Natural killer cell treated with Interleukin-12 subunit alpha and Interleukin-12 subunit beta and Interleukin-15 and Interleukin-18, amount 100 ng/mL, for 72 hours (primary cell): ENCODE measurements around the gene FAM120B. TPM values are rescaled to one million over a fixed set of nuclear protein-coding genes. Genes with fewer than 3 reads are reported as not detected.
A peak's percentile ranks its signal among the peaks of the same experiment; 100 is the strongest.

ENCODE experiments used
- ATAC-seq, 2 donors: fragments of 150-1000 bp; cut with Tn5 transposase in 1 of 2; sonication (Bioruptor Pico), chemical (Tn5 transposase) in 1 of 2; 2 replicates each; pipeline ENCODE4 v1.10.0; 2021
- DNase-seq: peaks from one replicate; pipeline ENCODE4 v3.0.0; 2022; ENCODE audit warnings: low spot score
- H3K27ac Mint-ChIP-seq, 2 donors: 1 replicate in 1 of 2; 2 replicates in 1 of 2; pipeline ENCODE4 v1.8.0; 2022; ENCODE audit warnings: mixed read lengths in 2 of 2, mild to moderate bottlenecking in 1 of 2, moderate library complexity in 1 of 2
- H3K27me3 Mint-ChIP-seq, 2 donors: 1 replicate in 1 of 2; 2 replicates in 1 of 2; pipeline ENCODE4 v1.8.0; 2022; ENCODE audit warnings: mixed read lengths in 2 of 2
- H3K36me3 Mint-ChIP-seq: one replicate; pipeline ENCODE4 v1.8.0; 2022; ENCODE audit warnings: mixed read lengths
- H3K4me1 Mint-ChIP-seq, 2 donors: 1 replicate in 1 of 2; 2 replicates in 1 of 2; pipeline ENCODE4 v1.8.0; 2022; ENCODE audit warnings: low read depth in 2 of 2, mixed read lengths in 2 of 2, mild to moderate bottlenecking in 1 of 2
- H3K4me3 Mint-ChIP-seq: one replicate; pipeline ENCODE4 v1.8.0; 2022; ENCODE audit warnings: mixed read lengths
- H3K9me3 Mint-ChIP-seq: 2 replicates; pipeline ENCODE4 v1.8.0; 2022; ENCODE audit warnings: mixed read lengths
- total RNA-seq, 2 donors: library from RNA; stranded (reverse); gene quantifications; one replicate each; pipeline ENCODE4 v1.2.3, GENCODE V29; 2022

FAM120B gene
- total RNA-seq, 2 donors from 2014 or later, result 19.9 to 28.0 TPM

- Mint-ChIP-seq H3K4me1 (peaks cover 14 to 17% of the 10 kb centered on the region in 2 donors), H3K27ac (no peak overlapping the region), H3K27me3 (peaks cover 20 to 27% of the 10 kb centered on the region in 2 donors), H3K4me3 (no peak overlapping the region), H3K36me3 (peaks cover 4% of the 10 kb centered on the region), H3K9me3 (no peaks in the 10 kb centered on the region)
- no peak for DNase-seq
- no peak for ATAC-seq
These were observed 20.2 kb upstream of the FAM120B start for GRCh38 chr6:170286246-170286933.

GRCh38 chr6:170286934-170287265 is 19.7 kb upstream of the FAM120B start:
- no peak overlapping the region for H3K4me3 Mint-ChIP-seq
- peaks cover 4% of the 10 kb centered on the region for H3K36me3 Mint-ChIP-seq
- H3K27me3 Mint-ChIP-seq, result peaks cover 22 to 31% of the 10 kb centered on the region in 2 donors
- peaks cover 17 to 21% of the 10 kb centered on the region in 2 donors for H3K4me1 Mint-ChIP-seq
- ATAC-seq (no peak), DNase-seq (no peak)
- no peak overlapping the region for H3K27ac Mint-ChIP-seq
- no peaks in the 10 kb centered on the region for H3K9me3 Mint-ChIP-seq

- no peak for ATAC-seq
- H3K27ac Mint-ChIP-seq, result no peak overlapping the region
- no peaks in the 10 kb centered on the region for H3K9me3 Mint-ChIP-seq
- H3K36me3 Mint-ChIP-seq, result peaks cover 4% of the 10 kb centered on the region
- DNase-seq, result no peak
- H3K4me1 Mint-ChIP-seq, result peaks cover 23 to 26% of the 10 kb centered on the region in 2 donors
- H3K27me3 Mint-ChIP-seq, result peaks cover 28 to 37% of the 10 kb centered on the region in 2 donors
- H3K4me3 Mint-ChIP-seq, result no peak overlapping the region
These were observed 19.1 kb upstream of the FAM120B start for GRCh38 chr6:170287371-170287876.

- no peaks in the 10 kb centered on the region for H3K9me3 Mint-ChIP-seq
- H3K27ac Mint-ChIP-seq, result no peak overlapping the region
- no peak for DNase-seq
- peak overlapping the region; percentile 86 for H3K4me3 Mint-ChIP-seq
- peaks cover 23 to 27% of the 10 kb centered on the region in 2 donors for H3K4me1 Mint-ChIP-seq
- peaks cover 4% of the 10 kb centered on the region for H3K36me3 Mint-ChIP-seq
- ATAC-seq, result no peak
- peaks cover 30 to 41% of the 10 kb centered on the region in 2 donors for H3K27me3 Mint-ChIP-seq
These were observed 18.4 kb upstream of the FAM120B start for GRCh38 chr6:170288091-170288631.

- Mint-ChIP-seq H3K27me3 (peaks cover 35 to 48% of the 10 kb centered on the region in 2 donors), H3K27ac (no peak overlapping the region)
- ATAC-seq, result no peak
These were observed 17.7 kb upstream of the FAM120B start for GRCh38 chr6:170288852-170289179.

GRCh38 chr6:170289180-170289931 is 17.2 kb upstream of the FAM120B start:
- peak; percentile 14 to 37 for ATAC-seq
- DNase-seq, result no peak
- Mint-ChIP-seq H3K4me1 (peaks cover 29 to 33% of the 10 kb centered on the region in 2 donors), H3K36me3 (peaks cover 4% of the 10 kb centered on the region), H3K27ac (no peak overlapping the region), H3K9me3 (no peaks in the 10 kb centered on the region), H3K4me3 (peak overlapping the region; percentile 86), H3K27me3 (peaks cover 40 to 53% of the 10 kb centered on the region in 2 donors)

More at GRCh38 chr6:170288852-170289179, 17.7 kb upstream of the FAM120B start:
- Mint-ChIP-seq H3K4me1 (peaks cover 26 to 29% of the 10 kb centered on the region in 2 donors), H3K4me3 (peak overlapping the region; percentile 86), H3K36me3 (peaks cover 4% of the 10 kb centered on the region), H3K9me3 (no peaks in the 10 kb centered on the region)
- no peak for DNase-seq

GRCh38 chr6:170289951-170290295 is 16.6 kb upstream of the FAM120B start:
- Mint-ChIP-seq H3K9me3 (no peaks in the 10 kb centered on the region), H3K27me3 (peaks cover 46 to 58% of the 10 kb centered on the region in 2 donors), H3K36me3 (peaks cover 4% of the 10 kb centered on the region), H3K4me3 (peak overlapping the region; percentile 90), H3K4me1 (peaks cover 30 to 33% of the 10 kb centered on the region in 2 donors), H3K27ac (no peak overlapping the region)
- ATAC-seq (peak; percentile 10 to 12), DNase-seq (no peak)

- peaks cover 33% of the 10 kb centered on the region in 2 donors for H3K4me1 Mint-ChIP-seq
- peak within 1 kb of the TSS; percentile 90 for H3K4me3 Mint-ChIP-seq
- no peaks in the 10 kb centered on the region for H3K9me3 Mint-ChIP-seq
- H3K27me3 Mint-ChIP-seq, result peaks cover 48 to 52% of the 10 kb centered on the region in 2 donors
- no peak within 1 kb of the TSS for H3K27ac Mint-ChIP-seq
- H3K36me3 Mint-ChIP-seq, result peaks cover 4% of the 10 kb centered on the region
- ATAC-seq (peak; percentile 32 to 60), DNase-seq (no peak)
These were observed 16.0 kb upstream of the FAM120B start, which contains the start of gene DLL1 for GRCh38 chr6:170290296-170291128. Gene DLL1 (minus strand): TSS chr6:170291078. CDS start chr6:170290139, 939 bp downstream.

GRCh38 chr6:170291271-170292110 is 15.1 kb upstream of the FAM120B start:
- Mint-ChIP-seq H3K4me1 (peaks cover 33% of the 10 kb centered on the region in 2 donors), H3K27ac (no peak overlapping the region), H3K9me3 (no peaks in the 10 kb centered on the region), H3K36me3 (peaks cover 4% of the 10 kb centered on the region), H3K4me3 (peak overlapping the region; percentile 89), H3K27me3 (peaks cover 45% of the 10 kb centered on the region in 2 donors)
- ATAC-seq (peak; percentile 42 to 67), DNase-seq (no peak)

GRCh38 chr6:170292111-170292406 is 14.5 kb upstream of the FAM120B start:
- Mint-ChIP-seq H3K4me1 (peaks cover 33% of the 10 kb centered on the region in 2 donors), H3K27me3 (peaks cover 42 to 45% of the 10 kb centered on the region in 2 donors), H3K9me3 (no peaks in the 10 kb centered on the region)

GRCh38 chr6:170292407-170293158 is 14.0 kb upstream of the FAM120B start:
- ATAC-seq (no peak), DNase-seq (no peak)
- Mint-ChIP-seq H3K36me3 (peaks cover 4% of the 10 kb centered on the region), H3K27me3 (peaks cover 42 to 45% of the 10 kb centered on the region in 2 donors), H3K9me3 (no peaks in the 10 kb centered on the region), H3K27ac (no peak overlapping the region), H3K4me3 (peak overlapping the region; percentile 89), H3K4me1 (peaks cover 33% of the 10 kb centered on the region in 2 donors)

More at GRCh38 chr6:170292111-170292406, 14.5 kb upstream of the FAM120B start:
- peak overlapping the region; percentile 89 for H3K4me3 Mint-ChIP-seq
- DNase-seq, result no peak
- no peak for ATAC-seq
- no peak overlapping the region for H3K27ac Mint-ChIP-seq
- H3K36me3 Mint-ChIP-seq, result peaks cover 4% of the 10 kb centered on the region
